ENCODE measurements around the gene LAMA4.

DNA sequence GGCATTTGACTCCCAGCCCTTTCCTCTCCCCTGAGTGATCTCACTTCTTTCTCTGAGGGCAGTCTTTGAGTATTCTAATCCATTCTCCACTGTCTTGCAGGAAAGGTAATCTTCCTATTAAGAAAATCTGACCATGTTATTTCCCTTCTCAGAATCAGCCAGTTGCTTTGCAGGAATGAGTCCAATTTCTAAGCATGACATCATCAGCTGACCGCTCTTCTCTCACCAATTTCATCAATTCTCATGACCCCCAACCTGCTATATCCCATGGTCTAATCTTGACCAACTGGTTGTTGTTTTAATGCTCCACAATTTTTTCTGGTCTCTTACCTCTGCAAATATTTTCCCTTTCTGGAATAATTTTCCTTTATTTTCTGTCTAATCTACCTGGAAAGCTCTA is 93.6 kb downstream of the LAMA4 start:
- TF ChIP-seq, protein P1, sequence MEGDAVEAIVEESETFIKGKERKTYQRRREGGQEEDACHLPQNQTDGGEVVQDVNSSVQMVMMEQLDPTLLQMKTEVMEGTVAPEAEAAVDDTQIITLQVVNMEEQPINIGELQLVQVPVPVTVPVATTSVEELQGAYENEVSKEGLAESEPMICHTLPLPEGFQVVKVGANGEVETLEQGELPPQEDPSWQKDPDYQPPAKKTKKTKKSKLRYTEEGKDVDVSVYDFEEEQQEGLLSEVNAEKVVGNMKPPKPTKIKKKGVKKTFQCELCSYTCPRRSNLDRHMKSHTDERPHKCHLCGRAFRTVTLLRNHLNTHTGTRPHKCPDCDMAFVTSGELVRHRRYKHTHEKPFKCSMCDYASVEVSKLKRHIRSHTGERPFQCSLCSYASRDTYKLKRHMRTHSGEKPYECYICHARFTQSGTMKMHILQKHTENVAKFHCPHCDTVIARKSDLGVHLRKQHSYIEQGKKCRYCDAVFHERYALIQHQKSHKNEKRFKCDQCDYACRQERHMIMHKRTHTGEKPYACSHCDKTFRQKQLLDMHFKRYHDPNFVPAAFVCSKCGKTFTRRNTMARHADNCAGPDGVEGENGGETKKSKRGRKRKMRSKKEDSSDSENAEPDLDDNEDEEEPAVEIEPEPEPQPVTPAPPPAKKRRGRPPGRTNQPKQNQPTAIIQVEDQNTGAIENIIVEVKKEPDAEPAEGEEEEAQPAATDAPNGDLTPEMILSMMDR (IDR thresholded peaks at IDR 0.05) = no peak
- no peak for TF ChIP-seq POLR2A (IDR thresholded peaks at IDR 0.05)
- no peak for TF ChIP-seq POLR2AphosphoS5 (IDR thresholded peaks at IDR 0.05)
